Measurements from ENCODE around the gene HMGN1.
"Not testable (repeated sequence)": the region's sequence is repeated elsewhere in the genome, so short reads cannot be mapped to it uniquely, and the experiment has no call there.

The HMGN1 gene

GRCh38 chr21:39348355-39349210 lies at the start of gene HMGN1:
TSS of gene HMGN1 (minus strand) at chr21:39349088. CDS start at chr21:39348917, 171 bp downstream.
- DNase-seq (ENCODE audit: low spot score), result peak; percentile 51

GRCh38 chr21:39397646-39398385 lies 48.9 kb upstream of the HMGN1 start:
- DNase-seq (ENCODE audit: low spot score), result no peak

- no peak for DNase-seq (ENCODE audit: low spot score)
Observed at GRCh38 chr21:39392981-39393380, 44.1 kb upstream of the HMGN1 start.

- DNase-seq (ENCODE audit: low spot score), result no peak
Observed at GRCh38 chr21:39390212-39390765, 41.4 kb upstream of the HMGN1 start.

- DNase-seq (ENCODE audit: low spot score), result no peak
Observed at GRCh38 chr21:39388811-39389155, 39.9 kb upstream of the HMGN1 start.

- DNase-seq (ENCODE audit: low spot score), result peak; percentile 79
Observed at GRCh38 chr21:39388038-39388810, 39.3 kb upstream of the HMGN1 start.

GRCh38 chr21:39387461-39388037 lies 38.7 kb upstream of the HMGN1 start:
- peak; percentile 96 for DNase-seq (ENCODE audit: low spot score)

GRCh38 chr21:39386899-39387298 lies 38.0 kb upstream of the HMGN1 start:
- no peak for DNase-seq (ENCODE audit: low spot score)

- no peak for DNase-seq (ENCODE audit: low spot score)
Observed at GRCh38 chr21:39386194-39386593, 37.3 kb upstream of the HMGN1 start.

- DNase-seq (ENCODE audit: low spot score), result peak; percentile 43
Observed at GRCh38 chr21:39385299-39386145, 36.6 kb upstream of the HMGN1 start.

- DNase-seq (ENCODE audit: low spot score), result no peak
Observed at GRCh38 chr21:39384674-39385298, 35.9 kb upstream of the HMGN1 start.

GRCh38 chr21:39382096-39382495 lies 33.2 kb upstream of the HMGN1 start:
- not testable (repeated sequence) for DNase-seq (ENCODE audit: low spot score)

- no peak for DNase-seq (ENCODE audit: low spot score)
Observed at GRCh38 chr21:39381009-39381408, 32.1 kb upstream of the HMGN1 start.

- DNase-seq (ENCODE audit: low spot score), result peak; percentile 89
Observed at GRCh38 chr21:39379986-39380891, 31.4 kb upstream of the HMGN1 start.

GRCh38 chr21:39377444-39378050 lies 28.7 kb upstream of the HMGN1 start:
- no peak for DNase-seq (ENCODE audit: low spot score)

GRCh38 chr21:39375446-39375845 lies 26.6 kb upstream of the HMGN1 start:
- no peak for DNase-seq (ENCODE audit: low spot score)

GRCh38 chr21:39374046-39374445 lies 25.2 kb upstream of the HMGN1 start:
- no peak for DNase-seq (ENCODE audit: low spot score)

GRCh38 chr21:39373634-39374033 lies 24.7 kb upstream of the HMGN1 start:
- peak; percentile 20 for DNase-seq (ENCODE audit: low spot score)

- DNase-seq (ENCODE audit: low spot score), result not testable (repeated sequence)
Observed at GRCh38 chr21:39369896-39370288, 21.0 kb upstream of the HMGN1 start.
